Muscle of leg (tissue), 11 donors: ENCODE measurements around the gene SUN1. TPM values are rescaled to one million over a fixed set of nuclear protein-coding genes. Genes with fewer than 3 reads are reported as not detected.

Source experiments
- DNase-seq: peaks from one replicate; pipeline ENCODE4 v3.0.0; 2013
- H3K27ac ChIP-seq: one replicate; pipeline ENCODE4 v1.5.1; 2013; ENCODE audit warnings: mild to moderate bottlenecking, low read length, control low read depth
- H3K27me3 ChIP-seq: one replicate; pipeline ENCODE4 v1.6.1; 2013; ENCODE audit warnings: low read length; ENCODE audit not compliant: control insufficient read depth, insufficient read depth
- H3K36me3 ChIP-seq: one replicate; pipeline ENCODE4 v1.6.1; 2013; ENCODE audit warnings: low read length; ENCODE audit not compliant: control insufficient read depth, insufficient read depth
- H3K4me1 ChIP-seq: one replicate; pipeline ENCODE4 v1.6.1; 2013; ENCODE audit warnings: low read length; ENCODE audit not compliant: control insufficient read depth, insufficient read depth
- H3K4me3 ChIP-seq: one replicate; pipeline ENCODE4 v1.5.1; 2013; ENCODE audit warnings: low read length, control low read depth
- H3K9me3 ChIP-seq: replicated peaks from 2 replicates; pipeline ENCODE4 v1.6.1; 2013; ENCODE audit warnings: low read depth, low read length; ENCODE audit not compliant: control insufficient read depth
- WGBS: methylation state at CpG from one replicate; pipeline ENCODE4 v1.1.5; 2013; ENCODE audit warnings: missing lambda C conversion rate; ENCODE audit not compliant: insufficient coverage; 5-methylcytosine and 5-hydroxymethylcytosine counted together
- polyA plus RNA-seq, 8 donors: library from polyadenylated mRNA; unstranded; fragments of 120-200 nt; gene quantifications; one replicate each; pipeline versions ENCODE4 v1.2.1 to v1.2.3, GENCODE V29; 2013; ENCODE audit warnings: inconsistent platforms in 1 of 8, low replicate concordance in 1 of 8; ENCODE audit not compliant: insufficient read length in 8 of 8, insufficient read depth in 1 of 8
- total RNA-seq: library from RNA; stranded (reverse); fragments of 120-200 nt; gene quantifications from one replicate; pipeline ENCODE4 v1.2.4, GENCODE V29; 2013

The SUN1 gene
- total and polyA plus RNA-seq, 9 donors: 150 to 238 (median 164) TPM

DNA sequence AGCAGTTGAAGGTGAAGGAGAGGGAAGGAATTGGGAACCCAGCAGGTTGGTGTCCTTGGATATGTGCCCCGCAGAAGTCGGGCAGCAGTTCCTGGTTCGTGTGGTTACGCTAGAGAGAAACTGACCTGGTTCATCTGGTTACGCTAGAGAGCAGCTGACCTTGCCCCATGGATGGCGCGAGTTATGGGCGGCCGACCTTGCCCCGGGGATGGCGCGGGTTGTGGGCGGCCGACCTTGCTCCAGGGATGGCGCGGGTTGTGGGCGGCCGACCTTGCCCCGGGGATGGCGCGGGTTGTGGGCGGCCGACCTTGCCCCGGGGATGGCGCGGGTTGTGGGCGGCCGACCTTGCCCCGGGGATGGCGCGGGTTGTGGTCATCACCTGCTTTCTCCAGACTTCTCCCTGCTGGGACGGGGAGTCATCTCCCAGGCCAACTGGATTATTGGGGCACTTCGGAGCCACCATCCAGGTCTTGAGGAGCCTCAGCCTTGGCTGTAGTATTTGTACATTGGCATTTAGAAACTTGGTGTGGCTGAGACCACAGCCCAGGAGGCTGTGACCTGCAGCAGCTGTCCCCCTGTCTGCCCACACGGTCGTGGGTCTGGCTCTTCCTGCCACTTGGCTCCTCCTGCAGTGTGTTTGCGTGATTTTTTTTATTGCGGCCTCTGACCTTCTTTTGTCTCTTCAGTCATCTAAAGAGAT, 50.2 kb downstream of the SUN1 start:
- Histone ChIP-seq H3K9me3 (no peaks in the 10 kb centered on the region), H3K36me3 (peaks cover 32% of the 10 kb centered on the region), H3K4me1 (peaks cover 36% of the 10 kb centered on the region), H3K4me3 (no peak overlapping the region), H3K27me3 (no peaks in the 10 kb centered on the region), H3K27ac (peak overlapping the region; percentile 63)
- DNase-seq: no peak
- 92% methylated on average over 37 of the region's 37 CpGs for WGBS

DNA sequence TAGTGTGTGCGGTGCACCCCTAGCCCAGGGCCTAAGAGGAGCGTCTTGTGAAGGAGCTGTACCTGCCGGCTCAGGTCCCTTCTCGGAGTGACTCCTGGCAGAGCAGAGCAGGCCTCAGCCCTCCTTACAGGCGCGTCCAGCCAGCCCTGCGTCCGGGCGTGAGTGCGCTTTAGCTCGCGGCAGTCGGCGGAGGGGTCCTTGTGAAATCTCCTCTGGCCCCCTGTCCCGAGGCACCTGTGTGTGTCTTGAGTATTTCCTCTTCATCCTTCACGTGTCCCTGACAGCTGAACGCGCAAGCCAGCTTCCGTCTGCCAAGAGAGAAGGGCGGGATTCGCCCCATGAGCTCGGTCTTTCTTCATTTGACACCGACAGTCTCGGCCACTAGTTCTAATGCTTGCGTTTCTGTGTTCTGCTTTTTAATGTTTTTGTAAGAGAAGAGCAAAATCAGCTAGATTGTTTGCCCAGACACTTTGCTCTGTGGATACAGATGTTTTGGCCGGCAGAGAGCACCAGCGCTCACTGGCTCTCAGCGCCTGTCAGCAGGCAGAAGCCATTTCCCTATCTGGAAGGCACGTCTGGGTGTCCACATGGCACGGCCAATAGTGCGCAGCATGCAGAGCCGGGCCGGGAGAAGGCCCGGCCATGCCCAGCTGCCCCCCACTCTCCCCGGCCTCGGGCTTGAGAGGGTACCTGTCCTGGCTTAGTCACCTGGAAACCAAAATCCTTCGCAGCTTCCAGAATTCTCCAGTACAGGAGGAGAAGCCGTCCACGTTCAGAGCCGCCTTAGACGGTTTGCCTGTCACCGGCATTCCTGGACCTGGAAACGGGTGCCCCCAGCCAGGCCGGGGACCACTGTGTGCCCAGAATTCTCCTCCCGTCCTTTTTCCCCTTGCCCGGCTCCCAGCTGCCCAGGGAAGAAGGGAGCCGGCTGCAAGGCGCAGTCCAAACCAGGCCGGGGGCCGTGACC, 51.1 kb downstream of the SUN1 start:
- WGBS: 76% methylated on average over 49 of the region's 50 CpGs
- Histone ChIP-seq H3K4me1 (peaks cover 29% of the 10 kb centered on the region), H3K27ac (peak overlapping the region; percentile 63), H3K27me3 (no peaks in the 10 kb centered on the region), H3K4me3 (no peak overlapping the region), H3K36me3 (peaks cover 40% of the 10 kb centered on the region), H3K9me3 (no peaks in the 10 kb centered on the region)
- peak; percentile 49 for DNase-seq

DNA sequence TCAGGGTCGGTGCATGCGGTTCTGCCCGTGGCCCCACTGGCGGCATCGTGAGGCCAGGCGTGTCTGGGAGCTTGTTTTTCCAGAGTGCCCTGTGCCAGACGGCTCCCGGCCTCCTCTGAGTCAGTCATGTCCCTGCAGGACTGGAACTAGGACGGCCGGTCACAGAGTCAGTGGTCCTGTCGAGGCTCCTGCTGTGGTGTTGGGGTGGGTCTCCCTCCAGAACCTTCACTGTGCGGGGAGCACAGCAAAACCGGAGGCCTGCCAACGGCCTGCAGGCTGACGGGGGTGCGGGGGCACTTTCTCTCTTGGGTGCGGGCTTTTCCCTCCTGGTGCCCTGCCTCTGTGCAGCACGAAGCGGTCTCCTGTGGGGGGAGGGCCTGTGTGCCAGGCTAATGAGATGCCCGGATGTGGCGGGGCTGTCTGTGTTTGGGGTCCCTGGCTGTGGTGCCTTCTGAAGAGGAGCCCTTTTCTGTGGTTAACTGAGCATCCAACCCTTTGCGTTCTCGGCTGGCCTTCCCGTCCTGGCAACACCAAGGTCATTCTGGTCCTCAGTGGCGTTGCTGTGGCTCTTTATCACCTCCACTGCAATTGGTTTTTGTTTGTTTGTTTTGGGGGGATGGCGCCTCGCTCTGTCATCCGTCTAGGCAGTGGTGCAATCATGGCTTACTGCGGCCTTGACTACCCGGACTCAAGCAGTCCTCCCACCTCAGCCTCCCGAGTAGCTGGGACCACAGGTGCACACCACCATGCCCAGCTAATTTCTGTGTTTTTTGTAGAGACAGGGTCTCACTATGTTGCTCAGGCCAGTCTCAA, 52.1 kb downstream of the SUN1 start:
- 88% methylated on average over 23 of the region's 31 CpGs for WGBS
- no peak overlapping the region for H3K27ac ChIP-seq
- H3K4me1 ChIP-seq: peaks cover 19% of the 10 kb centered on the region
- no peaks in the 10 kb centered on the region for H3K9me3 ChIP-seq
- no peaks in the 10 kb centered on the region for H3K27me3 ChIP-seq
- peaks cover 42% of the 10 kb centered on the region for H3K36me3 ChIP-seq
- H3K4me3 ChIP-seq: no peak overlapping the region
- no peak for DNase-seq

DNA sequence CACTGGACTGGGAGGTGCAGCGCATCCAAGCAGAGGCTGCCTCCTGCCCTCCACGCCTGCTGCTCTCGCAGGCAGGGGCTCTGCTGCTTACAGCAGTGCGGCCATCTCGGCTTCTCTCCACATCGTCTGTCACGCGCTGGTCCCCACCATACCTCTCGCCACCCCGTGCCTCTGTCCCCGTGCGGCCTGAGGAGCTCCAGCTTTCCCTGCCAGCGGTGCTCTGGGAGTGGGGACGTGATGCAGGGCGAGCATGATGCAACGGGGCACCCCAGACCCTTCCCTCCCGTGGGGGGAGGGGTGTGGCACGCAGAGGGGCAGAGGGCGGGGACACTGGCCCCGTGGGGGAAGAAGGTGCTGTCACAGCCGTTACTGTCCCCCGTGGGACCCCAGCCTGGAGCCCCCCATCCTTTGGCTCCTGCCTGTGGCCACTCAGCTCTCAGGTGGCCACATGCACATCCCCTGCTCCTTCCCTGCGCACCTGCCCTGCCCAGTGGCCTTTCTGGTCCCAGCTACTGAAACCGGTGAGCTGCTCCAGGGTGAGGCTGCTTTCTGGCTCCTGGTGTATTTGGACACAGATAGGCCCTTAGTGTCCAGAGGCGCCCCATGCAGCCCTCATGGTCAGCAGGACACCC, 53.1 kb downstream of the SUN1 start:
- Histone ChIP-seq H3K9me3 (no peaks in the 10 kb centered on the region), H3K4me1 (peaks cover 11% of the 10 kb centered on the region), H3K27ac (no peak overlapping the region), H3K36me3 (peaks cover 41% of the 10 kb centered on the region), H3K4me3 (no peak overlapping the region), H3K27me3 (no peaks in the 10 kb centered on the region)
- 80% methylated on average over 21 of the region's 25 CpGs for WGBS
- DNase-seq: no peak

DNA sequence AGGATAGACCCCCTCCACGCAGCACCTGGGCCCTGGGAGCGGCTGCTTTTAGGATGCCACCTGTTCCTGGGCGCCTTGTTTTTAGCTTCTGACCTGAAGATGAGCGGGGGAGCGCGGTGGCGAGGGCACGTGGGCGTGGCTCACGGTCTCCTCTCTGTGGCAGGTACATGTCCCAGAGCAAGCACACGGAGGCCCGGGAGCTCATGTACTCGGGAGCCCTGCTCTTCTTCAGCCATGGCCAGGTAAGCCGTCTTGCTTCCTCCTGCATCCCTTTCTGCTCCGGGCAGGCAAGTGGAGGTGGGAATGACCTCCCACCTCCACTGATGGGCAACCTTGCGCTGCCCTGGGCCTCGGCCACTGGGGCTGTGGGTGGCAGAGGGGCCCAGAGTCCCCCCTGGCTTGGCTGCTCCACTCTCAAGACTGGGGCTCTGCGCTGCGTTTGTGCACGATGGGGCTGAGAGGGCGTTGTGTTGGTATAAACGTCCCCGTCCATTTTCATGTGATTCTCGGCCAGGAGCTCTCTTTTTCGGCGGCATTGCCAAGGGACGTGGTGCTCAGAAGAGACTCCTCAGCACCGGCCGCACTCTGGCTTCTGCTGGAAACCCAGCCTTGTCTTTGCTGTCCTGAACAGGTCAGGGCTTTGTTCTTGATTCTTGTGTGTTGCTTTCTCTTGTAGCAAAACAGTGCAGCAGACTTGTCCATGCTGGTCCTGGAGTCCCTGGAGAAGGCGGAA, 53.8 kb downstream of the SUN1 start:
- peaks cover 10% of the 10 kb centered on the region for H3K4me1 ChIP-seq
- no peaks in the 10 kb centered on the region for H3K27me3 ChIP-seq
- no peak overlapping the region for H3K4me3 ChIP-seq
- DNase-seq: no peak
- peaks cover 48% of the 10 kb centered on the region for H3K36me3 ChIP-seq
- H3K9me3 ChIP-seq: no peaks in the 10 kb centered on the region
- H3K27ac ChIP-seq: no peak overlapping the region
- WGBS: 89% methylated on average over 26 of the region's 30 CpGs

DNA sequence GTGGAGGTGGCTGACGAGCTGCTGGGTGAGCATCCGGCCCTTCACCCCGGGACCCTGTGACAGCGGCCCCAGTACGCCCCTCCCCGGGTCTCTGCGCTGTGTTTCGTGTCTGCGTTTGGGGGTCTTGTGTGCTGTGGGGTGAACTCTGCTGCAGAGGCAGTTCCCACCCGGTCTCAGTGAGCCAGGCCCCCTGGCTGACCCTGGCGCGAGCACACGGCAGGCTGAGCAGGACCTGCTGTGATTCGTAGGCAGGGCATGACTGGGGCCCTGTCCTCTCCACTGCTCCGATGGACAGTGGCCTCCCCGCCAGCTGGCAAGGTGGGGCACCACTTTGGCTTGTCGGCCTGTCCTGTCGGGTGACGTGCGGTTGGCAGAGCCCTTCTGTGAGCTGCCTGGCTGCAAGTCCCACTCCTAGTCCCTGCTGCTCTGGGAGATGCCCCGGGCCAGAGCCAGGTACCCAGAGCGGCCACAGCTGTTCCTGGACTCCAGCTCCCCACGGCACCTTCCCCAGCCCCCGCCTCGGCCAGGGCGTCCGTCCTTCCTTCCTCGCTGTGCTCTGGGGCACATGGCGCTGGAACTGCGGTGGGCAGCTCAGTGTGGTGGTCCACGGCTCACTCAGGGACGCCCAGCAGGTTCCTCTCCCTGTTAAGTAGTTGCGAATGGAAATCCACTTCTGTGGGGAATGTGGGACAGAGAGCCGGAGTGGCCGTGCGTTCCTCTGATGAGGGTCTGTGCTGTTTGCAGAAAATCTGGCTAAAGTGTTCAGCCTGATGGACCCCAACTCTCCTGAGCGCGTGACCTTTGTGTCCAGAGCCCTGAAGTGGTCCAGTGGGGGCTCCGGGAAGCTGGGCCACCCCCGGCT, 54.6 kb downstream of the SUN1 start:
- Histone ChIP-seq H3K4me3 (no peak overlapping the region), H3K36me3 (peaks cover 56% of the 10 kb centered on the region), H3K27me3 (no peaks in the 10 kb centered on the region), H3K27ac (no peak overlapping the region), H3K4me1 (peaks cover 10% of the 10 kb centered on the region), H3K9me3 (no peaks in the 10 kb centered on the region)
- no peak for DNase-seq
- 94% methylated on average over 40 of the region's 40 CpGs for WGBS

DNA sequence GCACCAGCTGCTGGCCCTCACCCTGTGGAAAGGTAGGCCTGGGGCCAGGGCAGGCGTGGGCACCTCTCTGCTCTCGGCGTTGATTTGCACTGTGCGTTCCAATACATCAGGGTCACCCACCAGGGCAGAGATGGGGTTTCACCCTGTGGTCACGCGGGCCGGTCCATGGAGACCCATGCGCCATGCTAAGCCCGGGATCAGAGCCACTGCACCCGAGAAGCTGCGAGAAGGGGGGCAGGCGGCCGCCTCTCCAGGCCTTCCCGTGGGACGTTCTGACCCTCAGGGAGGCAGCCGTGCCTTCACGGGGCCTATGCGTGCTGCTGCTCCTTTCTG, 55.2 kb downstream of the SUN1 start:
- Histone ChIP-seq H3K4me1 (peaks cover 10% of the 10 kb centered on the region), H3K36me3 (peaks cover 59% of the 10 kb centered on the region), H3K4me3 (no peak overlapping the region), H3K9me3 (no peaks in the 10 kb centered on the region), H3K27ac (no peak overlapping the region), H3K27me3 (no peaks in the 10 kb centered on the region)
- WGBS: 90% methylated on average over 16 of the region's 18 CpGs
- no peak for DNase-seq

DNA sequence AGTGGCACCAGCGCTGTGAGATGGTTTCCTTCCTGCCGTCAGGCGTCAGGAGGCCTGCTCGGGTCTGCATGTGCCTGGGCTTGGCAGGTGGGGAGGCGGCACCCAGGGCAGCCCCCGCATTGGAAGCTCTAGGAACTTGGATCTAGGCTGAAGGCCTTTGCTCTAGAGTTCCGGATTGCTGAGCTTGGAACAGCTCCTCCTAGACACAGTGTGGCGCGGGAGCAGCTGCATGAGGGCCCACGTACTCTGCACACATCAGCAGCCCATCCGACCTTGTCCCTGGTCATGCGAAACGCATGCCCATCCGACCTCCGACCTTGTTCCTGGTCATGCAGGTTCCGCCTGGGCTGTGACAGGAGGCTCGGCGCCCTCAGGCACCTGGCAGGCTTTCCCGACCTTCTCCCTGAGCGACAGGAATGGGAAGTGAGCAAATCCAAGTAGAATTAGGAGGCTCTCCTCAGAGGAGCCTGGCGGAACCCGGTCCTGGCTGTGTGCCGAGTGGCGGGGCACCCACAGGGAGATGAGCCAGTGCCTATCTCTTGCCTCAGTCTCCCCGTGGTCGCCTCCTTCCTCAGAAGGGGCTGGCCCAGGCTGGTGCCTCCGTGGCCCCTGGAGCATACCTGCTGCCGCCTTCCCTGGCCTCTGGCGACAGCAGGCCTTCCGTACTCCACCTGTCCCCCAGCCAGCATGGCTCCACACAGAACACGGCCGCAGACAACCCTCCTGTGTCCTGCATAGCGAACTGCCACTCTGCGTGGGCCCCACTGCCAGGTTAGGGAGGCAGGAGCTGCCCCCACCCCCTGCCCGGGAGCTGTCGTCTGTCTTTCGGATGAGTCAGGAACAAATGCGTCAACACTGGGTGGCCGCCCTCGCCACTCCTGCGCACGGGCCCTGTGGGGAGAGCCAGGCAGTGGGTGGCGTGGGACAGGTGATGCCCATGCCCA, 56.1 kb downstream of the SUN1 start:
- Histone ChIP-seq H3K27me3 (no peaks in the 10 kb centered on the region), H3K4me3 (no peak overlapping the region), H3K36me3 (peaks cover 67% of the 10 kb centered on the region), H3K9me3 (no peaks in the 10 kb centered on the region), H3K4me1 (peaks cover 5% of the 10 kb centered on the region), H3K27ac (no peak overlapping the region)
- no peak for DNase-seq
- WGBS: 92% methylated on average over 40 of the region's 43 CpGs
